Right forelimb (tissue), 1 donor: ENCODE data around the gene COX8A.
"Not testable (repeated sequence)": the region's sequence is repeated elsewhere in the genome, so short reads cannot be mapped to it uniquely, and the experiment has no call there.

Experiments used
- DNase-seq: peaks from one replicate; pipeline ENCODE4 v3.0.0-alpha.2; 2018

Gene COX8A, protein sequence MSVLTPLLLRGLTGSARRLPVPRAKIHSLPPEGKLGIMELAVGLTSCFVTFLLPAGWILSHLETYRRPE

DNA sequence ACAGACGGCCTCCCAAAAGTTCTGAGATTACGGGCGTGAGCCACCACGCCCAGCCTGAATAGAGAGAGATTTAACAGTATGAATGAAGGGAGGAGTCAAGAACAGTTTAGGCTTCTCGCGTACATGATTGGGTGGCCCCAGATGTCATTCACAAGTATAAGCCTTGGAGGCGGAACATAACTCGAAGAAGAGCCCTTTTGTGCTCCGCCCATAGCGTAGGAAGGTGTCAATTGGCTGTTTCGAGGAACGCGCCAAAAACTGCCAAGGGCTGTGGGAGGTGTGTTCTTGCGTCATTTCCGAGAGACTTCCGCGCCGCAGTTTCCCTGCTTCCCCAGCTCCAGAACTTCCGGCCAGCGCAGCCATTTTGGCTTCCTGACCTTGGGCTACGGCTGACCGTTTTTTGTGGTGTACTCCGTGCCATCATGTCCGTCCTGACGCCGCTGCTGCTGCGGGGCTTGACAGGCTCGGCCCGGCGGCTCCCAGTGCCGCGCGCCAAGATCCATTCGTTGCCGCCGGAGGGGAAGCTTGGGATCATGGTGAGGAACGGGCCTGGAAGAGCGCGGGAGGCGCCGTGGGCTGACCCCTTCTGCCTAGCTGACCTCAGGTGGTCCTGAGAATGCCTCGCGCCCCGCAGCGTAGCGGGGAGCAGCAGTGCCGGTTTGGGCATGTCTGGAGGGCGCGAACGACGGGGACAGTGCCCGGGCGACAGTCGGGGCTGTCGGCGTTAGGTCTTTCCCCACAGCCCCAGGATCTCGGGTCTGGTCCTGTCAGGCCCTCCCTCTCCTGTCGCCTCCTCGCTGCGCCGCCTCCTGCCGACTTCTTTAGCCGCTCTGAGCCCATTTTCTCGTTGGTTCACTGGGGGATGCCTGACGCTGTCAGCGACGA lies at the start of gene COX8A:
Gene COX8A (plus strand): TSS at position 362 of the 885 bp plus-strand sequence. CDS start 61 bp downstream, at position 423.
- DNase-seq = peak; percentile 97

DNA sequence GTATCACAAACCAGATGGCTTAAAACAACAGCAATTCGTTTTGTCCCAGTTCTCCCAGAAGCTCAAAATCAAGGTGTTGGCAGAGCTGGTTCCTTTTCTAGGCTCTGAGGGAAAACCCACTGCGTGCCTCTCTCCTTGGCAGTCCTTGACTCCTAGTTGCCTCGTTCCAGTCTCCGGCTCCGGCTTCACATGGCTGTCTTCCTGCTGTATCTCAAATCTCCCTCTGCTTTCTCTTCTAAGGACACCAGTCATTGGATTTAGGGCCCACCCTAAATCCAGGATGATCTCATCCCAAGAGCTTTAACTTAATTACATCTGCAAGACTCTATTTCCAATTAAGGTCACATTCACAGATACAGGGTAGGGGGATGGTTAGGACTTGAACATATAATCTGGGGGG lies 44.8 kb upstream of the COX8A start:
- DNase-seq = no peak

DNA sequence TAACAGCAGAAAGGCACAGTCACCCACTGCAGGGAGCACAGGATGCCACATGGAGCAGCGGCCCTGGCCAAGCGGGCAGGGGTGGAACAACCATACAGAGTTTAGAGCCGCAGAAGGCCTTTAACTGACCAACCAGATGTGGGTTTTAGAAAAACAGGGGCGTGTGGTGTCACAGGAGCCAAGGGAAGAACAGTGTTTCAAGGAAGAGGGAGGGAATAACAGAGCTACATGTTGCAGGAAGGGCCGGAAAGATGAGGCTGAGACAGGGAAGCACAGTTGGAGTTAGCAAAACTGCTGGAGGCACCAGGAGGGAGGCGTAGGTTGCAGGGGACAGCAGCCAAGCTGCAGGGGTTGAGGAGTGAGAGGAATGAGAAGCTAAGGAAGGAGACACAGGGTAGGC lies 43.4 kb upstream of the COX8A start:
- DNase-seq = no peak

DNA sequence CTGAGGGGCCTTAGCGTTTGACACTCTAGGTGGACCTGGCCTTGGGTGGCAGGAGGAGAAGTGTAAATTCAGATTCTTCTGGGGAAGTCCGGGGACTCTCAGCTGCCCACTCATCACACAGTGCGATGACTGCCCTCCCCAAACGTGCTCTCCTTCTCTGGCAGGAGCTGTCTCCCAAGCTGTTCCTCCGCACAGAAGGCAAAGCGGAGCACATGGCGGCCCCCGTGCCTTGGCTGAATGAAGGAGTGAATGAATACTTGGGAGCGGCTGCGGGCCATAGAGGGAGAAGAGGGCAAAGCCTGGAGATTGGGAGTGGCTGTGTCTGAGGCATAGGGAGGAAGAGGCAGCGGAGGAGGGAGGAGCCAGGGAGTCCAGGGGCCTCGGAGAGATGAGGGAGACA lies 42.5 kb upstream of the COX8A start:
- no peak for DNase-seq

DNA sequence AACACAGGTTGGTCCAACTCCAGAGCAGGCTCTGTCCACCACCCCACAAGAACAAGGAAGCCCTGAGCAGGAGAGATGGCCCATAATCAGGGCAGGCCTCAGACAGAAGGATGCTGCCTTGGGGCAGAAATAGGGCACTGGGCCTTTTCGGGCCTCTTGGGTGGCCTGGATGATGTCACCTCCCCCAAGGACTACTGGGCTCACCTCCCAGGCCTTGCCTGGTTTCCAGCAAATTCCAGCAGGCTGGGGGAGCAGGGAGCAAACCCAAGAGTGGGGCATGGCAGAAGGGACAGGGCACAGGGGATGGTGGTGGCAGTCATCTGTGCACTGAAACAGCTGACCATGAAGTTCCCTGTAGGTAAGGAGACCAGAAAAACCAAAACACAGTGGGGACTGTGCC lies 41.0 kb upstream of the COX8A start:
- no peak for DNase-seq

DNA sequence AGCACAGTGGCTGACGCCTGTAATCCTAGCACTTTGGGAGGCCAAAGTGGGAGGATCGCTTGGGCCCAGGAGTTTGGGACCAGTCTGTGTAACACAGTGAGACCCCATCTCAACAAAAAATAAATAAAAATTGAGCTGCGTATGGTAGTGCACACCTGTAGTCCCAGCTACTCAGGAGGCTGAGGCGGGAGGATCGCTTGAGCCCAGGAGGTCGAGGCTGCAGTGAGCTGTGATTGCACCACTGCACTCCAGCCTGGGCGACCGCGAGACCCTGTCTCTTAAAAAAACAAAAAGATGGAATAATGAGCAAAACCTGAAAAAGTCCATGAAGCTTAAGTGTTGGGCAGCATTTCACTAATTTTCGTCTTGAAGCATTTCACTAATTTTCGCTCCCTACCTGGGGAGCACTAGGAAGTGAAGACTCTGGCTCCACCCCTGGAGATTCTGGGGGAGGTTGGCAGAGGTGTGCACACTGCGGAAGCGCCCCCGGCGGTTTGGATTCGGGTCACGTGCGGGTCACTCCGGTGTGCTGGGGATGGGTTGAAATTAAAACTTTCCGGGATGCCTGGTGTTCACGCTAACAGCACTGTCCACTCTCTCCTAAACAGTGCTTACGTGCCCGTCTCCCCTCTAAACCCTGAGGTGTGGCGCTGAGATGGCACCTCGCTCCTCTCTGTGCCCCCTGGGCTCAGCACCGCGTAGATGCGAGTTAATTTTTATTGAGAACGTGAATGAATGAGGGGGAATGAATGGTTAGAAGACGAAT lies 36.5 kb upstream of the COX8A start:
- no peak for DNase-seq

DNA sequence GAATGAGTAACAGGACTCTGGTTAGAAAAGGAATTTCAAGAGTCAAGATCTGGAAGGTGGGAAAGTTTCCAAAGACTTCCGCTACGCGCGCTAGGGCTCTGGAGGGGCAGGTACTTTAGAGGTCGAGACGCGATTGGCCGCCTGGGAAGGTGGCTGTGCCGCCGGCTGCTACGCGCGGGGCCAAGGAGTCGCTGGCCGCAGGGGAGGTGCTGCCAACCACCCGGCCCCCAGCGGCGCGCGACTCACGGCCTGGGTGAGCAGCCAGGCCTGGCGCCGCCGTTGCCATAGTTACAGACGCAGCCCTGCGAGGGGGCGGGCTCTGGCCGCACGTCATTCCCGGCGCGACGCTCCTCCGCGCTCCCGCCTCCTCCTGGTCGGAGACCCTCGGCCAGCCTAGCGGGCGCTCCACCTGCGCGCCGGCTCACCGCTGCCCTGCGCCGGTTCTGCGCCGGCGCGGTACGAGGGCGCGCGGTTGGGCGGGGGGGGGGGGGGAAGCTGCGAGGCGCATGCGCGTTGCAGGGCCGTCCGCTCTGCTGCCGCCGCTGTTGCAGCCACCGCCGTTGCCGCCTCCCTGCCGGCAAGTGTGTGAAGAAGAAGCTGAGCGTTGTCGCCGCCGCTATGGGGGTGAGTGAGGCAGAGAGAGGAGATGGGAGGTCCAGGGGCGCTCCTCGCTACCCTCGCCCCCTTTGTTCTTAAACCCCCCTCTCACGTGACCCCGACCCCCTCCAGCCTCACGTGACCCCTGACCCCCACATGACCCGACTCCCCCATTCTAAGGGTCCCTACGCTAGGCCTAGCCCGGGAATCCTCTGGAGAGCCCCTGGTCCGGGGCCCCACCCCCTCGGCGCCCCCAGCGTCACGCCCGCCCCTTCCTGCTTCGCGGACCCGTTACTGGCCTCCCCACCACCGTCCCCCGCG lies 35.7 kb upstream of the COX8A start, which contains the start of gene NAA40:
Gene NAA40 (plus strand): TSS at position 524 of the 918 bp plus-strand sequence. CDS start 95 bp downstream, at position 619.
- peak; percentile 94 for DNase-seq

DNA sequence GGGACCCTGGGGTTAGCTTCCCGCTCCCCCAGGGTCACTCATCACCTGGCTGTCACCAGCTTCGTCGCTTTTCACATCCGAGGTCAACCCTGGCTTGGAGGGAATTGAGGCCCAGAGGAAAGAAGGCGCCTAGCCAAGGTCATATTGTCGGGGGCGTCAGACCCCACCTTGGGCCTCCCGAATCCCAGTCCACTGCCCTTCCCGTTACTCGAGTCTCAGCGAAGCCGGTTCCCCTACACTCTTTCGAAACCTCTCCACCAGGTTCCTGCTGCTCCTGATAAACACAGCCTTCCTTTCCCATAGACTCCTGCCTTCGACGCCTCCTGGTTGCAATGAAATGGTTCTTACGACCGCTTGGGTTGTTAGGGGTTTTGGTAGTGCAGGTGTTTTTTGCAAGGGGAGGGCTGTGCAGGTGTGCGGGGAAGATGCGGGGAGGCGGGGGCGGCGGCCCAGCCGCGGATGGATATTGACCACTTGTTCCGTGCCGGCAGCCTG lies 35.0 kb upstream of the COX8A start:
- DNase-seq = no peak

DNA sequence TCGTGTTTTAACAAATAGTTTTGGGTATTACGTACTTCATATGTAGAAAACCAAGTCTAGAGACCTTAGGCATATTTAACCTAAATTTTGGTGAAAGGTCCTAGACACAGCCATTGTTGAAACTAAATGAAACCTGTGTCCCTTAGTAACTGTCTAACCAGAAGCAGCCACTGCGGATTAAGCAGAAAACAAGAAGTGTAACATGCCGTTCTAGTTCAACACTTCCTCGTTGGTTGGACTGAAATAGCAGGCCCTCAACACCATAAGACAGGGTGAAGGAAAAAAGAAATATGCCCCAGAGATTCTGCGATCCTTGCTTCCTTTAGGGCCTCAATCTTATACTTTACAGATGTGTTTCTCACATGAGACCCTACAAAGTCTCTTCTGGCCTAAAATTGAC lies 33.6 kb upstream of the COX8A start:
- no peak for DNase-seq

DNA sequence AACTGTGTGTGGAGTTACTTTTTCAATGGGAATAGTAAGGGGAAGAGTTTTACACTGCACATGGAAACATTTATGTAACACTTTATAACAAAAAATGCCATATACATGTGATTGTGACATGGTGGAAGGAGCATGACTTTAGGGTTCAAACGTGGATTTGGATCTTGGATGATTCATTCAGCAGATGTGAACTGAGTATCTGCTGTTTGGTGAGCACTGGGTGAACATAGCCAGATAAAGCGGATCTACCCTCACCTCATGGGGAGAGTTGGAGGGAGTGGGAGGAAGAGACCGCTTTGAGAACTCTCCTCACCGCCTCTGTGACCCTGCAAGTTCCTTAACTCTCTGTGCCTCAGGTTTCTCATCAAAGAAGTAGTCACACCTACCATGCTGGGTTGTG lies 32.5 kb upstream of the COX8A start:
- DNase-seq = no peak

DNA sequence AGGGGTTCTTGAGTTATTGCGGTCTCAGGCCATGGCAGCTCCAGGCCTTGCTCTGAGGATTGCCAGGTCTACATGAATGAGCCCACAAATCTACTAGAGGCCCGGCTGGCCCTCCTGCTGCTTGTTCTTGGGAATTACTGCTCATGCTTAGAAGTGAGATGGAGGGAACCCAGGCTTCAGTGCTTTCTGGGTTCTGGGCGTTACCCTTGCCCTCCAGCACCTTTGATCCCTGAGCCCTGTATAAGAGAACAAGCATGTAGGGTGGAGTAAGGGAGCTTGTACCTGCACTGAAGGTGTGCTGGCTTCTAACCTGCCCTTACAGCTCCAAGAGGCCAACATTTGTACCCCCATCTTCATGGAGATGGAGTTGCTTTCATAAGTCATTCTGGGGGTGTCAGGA lies 31.6 kb upstream of the COX8A start:
- DNase-seq = no peak

DNA sequence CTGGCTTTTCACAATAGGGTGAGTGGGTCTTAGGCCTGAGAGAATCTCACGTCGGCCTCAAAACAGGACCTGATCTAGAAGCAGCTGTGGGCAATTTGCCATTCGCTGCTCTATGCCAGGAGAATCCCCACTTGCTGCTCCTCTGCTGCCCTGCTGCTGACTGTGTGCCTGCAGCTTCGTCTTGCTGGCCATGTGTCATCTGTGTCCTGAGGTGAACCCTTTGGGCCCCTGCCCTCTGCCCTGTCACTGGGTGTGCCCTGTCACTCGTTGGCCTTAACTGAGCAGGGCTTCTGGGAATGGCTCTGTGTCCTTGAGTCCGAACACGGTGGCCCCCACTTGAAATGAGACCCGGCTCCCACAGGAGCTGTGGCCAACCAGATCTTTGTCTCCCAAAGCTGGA lies 29.4 kb upstream of the COX8A start:
- peak; percentile 58 for DNase-seq

DNA sequence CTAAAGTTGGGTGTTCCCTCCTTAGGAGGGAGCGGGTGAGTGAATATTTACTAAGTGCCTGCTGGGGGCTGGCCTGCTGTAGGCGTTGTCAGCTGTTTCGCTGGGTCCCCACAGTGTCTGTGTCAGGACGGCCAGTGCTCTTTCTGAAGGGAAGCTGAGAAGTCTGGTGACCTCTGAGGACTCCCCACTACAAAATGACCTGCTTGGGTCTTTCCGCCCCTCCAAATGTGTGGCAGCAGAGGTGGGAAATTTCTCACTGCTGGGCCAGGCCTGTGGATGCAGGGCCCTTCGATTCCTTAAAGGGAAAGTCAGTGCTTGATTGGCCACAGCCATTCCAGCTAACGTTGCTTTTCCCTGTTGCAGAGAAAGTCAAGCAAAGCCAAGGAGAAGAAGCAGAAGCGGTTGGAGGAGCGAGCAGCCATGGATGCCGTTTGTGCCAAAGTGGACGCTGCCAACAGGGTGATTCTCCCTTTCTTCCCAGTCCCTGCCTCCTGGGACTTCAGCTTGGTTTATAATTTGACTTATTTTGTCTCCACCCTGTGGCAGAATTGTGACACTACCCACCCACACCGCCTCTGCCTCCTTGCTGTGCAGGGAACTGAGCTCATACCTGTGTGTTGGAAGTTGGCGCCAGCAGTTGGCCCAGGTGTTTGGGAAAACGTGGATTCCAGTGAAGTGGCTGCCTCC lies 28.8 kb upstream of the COX8A start:
- peak; percentile 81 for DNase-seq

DNA sequence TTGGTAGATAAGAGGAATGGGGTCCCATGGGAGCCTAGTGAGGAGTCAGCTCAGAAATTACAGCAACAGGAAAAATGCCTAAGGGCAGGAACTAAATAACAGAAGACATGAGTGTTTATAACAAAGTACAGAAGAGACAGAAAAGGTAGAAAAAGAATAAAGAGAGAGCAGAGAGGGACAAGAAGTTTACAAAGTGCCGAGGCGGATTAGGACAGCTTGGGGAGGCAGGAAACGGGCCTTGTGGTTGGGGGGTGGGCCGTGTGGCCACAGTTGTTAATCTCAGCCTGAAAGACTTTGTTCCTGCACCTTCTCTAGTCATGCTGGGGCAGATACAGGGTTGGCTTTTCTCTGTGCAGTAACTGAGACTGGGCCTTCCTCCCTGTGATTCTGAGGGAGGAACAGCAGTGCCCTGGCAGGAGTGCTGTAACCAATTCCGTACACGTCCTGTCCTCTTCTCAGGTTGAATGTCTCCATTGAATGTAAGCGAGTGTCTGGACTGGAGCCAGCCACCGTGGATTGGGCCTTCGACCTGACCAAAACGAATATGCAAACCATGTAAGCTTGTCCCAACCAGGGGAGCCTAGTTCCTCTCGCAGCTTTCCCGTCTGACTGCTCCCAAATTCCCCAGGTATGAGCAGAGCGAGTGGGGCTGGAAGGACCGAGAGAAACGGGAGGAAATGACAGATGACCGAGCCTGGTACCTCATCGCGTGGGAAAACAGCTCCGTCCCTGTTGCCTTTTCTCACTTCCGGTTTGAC lies 22.5 kb upstream of the COX8A start:
- DNase-seq = no peak

DNA sequence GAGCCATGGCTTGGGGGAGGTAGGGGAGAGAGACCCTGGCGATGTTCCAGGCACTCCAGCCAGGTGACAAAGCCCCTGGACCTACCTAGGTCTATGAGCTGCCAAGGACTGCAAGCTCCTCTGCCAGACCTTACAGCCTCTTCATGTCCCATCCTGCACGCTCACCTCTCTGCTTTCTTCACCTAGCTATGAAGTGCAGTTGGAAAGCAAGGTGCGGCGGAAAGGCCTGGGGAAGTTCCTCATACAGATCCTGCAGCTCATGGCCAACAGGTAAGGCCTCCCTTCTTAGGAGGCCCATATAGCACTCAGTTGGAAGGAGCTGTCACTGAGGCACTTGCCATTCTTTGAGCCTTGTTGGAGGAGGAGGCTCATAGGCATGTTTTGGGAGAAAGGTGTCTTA lies 21.9 kb upstream of the COX8A start:
- no peak for DNase-seq

DNA sequence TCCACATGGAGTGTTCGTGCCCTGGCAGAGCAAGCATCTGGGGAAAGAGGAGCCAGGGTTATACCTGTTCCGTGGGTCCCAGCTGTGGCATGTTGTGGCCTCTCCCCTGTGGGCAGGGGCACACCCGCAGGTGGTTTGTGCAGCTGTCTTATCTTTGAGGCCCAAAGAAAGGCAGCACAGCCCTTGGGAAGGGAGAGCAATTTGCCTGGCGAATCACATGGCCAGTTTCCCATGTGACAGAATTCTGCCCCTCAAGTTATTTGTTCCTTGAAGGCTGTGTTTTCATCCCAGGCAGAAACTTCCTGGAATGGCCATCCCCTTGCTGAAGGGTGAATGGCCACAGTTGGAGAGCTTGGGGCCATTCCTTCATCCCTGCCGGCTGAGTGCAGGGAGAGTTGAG lies 16.4 kb upstream of the COX8A start:
- no peak for DNase-seq

DNA sequence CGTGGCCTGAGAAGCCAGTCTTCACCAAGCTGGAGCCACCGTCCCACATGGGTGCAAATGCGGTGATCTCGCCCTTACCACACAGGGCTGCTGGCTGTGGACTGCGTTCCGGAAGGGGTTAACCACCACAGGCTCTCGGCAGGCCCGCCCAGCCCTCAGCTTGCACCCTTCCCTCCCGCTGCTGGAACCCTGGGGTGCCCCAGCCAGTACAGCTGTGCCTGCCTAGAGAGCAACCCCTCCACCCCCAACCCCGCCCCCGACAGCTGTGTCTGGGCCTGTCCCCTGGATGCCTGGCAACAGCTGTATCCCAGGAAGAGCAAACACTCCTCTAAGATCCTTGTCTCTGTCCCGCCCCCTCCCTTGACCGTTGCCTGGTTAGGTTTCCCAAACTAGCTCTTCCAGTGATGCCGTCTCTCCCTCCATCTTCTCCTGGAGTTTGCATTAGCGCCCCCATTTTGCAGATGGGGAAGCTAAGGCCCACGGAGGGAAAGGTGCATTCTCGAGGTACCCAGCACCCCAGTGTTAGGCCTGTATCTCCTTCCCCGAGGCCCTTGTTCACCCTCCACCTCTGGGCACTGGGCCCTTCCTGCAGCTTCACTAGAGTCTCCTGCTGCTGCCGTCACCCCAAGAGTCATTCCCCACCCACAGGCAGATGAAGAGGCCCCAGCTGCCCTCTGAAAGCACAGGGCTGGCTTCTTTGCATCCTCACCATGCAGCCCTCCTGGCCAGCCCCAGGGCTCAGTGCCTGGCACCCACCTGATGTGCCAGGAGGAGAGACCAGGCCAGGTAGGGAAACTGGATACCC lies 12.6 kb upstream of the COX8A start:
- peak; percentile 88 for DNase-seq

DNA sequence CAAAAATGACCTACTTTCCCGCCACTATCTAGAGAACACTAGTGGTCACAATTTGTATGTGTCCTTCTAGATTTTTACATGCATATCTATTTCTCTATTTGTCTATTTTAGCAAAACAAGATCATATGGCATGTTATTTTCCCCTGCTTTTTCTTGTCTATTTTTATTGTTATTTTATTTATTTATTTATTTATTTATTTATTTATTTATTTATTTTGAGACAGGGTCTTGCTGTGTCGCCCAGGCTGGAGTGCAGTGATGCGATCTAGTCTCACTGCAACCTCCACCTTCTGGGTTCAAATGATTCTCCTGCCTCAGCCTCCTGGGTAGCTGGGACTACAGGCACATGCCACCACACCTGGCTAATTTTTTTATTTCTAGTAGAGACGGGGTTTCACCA lies 10.5 kb upstream of the COX8A start:
- DNase-seq = not testable (repeated sequence)

DNA sequence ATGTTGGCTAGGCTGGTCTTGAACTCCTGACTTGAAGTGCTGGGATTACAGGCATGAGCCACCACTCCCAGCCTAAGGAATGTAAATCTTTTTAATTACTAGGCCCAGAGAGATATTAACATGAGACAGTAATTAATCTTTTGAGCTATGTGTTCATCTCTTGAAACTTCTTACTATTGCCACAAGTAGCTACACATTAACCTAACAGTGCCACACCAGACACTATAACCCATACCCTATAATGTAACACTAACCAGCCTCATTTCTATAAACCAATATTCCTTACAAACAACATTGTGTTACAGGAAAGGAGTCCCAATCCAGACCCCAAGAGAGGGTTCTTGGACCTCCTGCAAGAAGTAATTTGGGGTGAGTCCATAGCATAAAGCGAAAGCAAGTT lies 8.0 kb upstream of the COX8A start:
- no peak for DNase-seq

DNA sequence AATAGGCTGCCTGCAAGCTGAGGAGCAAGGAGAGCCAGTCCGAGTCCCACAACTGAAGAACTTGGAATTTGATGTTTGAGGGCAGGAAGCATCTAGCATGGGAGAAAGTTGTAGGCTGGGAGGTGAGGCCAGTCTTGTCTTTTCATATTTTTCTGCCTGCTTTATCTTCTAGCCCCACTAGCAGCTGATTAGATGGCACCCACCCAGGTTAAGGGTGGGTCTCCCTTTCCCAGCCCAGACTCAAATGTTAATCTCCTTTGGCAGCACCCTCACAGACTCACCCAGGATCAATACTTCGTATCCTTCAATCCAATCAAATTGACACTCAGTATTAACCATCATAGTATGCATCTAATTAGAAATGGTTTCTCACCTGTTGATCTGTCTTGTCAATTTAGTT lies 5.0 kb upstream of the COX8A start:
- DNase-seq = no peak
